Suppressor macrophage (primary cell): ENCODE data around the gene TVP23A.
"Not testable (repeated sequence)": the region's sequence is repeated elsewhere in the genome, so short reads cannot be mapped to it uniquely, and the experiment has no call there.

Source experiments
- DNase-seq, 4 experiments: peaks; one replicate each; pipeline ENCODE4 v3.0.0-alpha.2; 2020 to 2022

Gene TVP23A

GRCh38 chr16:10835281-10835931, 16.8 kb upstream of the TVP23A start:
- no peak for DNase-seq

GRCh38 chr16:10834766-10835165, 16.2 kb upstream of the TVP23A start:
- DNase-seq = no peak

- DNase-seq = no peak
These were observed 15.5 kb upstream of the TVP23A start for GRCh38 chr16:10834130-10834529.

GRCh38 chr16:10833271-10833670, 14.7 kb upstream of the TVP23A start:
- no peak for DNase-seq

GRCh38 chr16:10831894-10832886, 13.6 kb upstream of the TVP23A start:
- peak; percentile 68 to 88 (median 75) for DNase-seq

- not testable (repeated sequence) for DNase-seq
These were observed 11.6 kb upstream of the TVP23A start for GRCh38 chr16:10830240-10830639.

- DNase-seq = not testable (repeated sequence)
These were observed 10.9 kb upstream of the TVP23A start for GRCh38 chr16:10829390-10830098.

- peak; percentile 95 to 98 (median 97) for DNase-seq
These were observed 10.3 kb upstream of the TVP23A start for GRCh38 chr16:10828851-10829366.

GRCh38 chr16:10827691-10828341, 9.2 kb upstream of the TVP23A start:
- DNase-seq = no peak

GRCh38 chr16:10824111-10824893, 5.7 kb upstream of the TVP23A start:
- no peak for DNase-seq

- DNase-seq = no peak
These were observed 4.1 kb upstream of the TVP23A start for GRCh38 chr16:10822702-10823101.

- no peak for DNase-seq
These were observed 2.0 kb upstream of the TVP23A start for GRCh38 chr16:10820546-10820945.

GRCh38 chr16:10817514-10817913, 1.1 kb downstream of the TVP23A start:
- no peak for DNase-seq

GRCh38 chr16:10813099-10813455, 5.5 kb downstream of the TVP23A start:
- no peak for DNase-seq

- peak in 2 of 4 experiments; percentile 21 to 30 for DNase-seq
These were observed 6.1 kb downstream of the TVP23A start for GRCh38 chr16:10812312-10813098.

GRCh38 chr16:10809706-10810105, 8.9 kb downstream of the TVP23A start:
- DNase-seq = no peak

- no peak for DNase-seq
These were observed 9.7 kb downstream of the TVP23A start for GRCh38 chr16:10808850-10809249.

- no peak for DNase-seq
These were observed 10.4 kb downstream of the TVP23A start for GRCh38 chr16:10808218-10808617.

GRCh38 chr16:10806698-10807097, 11.9 kb downstream of the TVP23A start:
- peak; percentile 54 to 88 (median 71) for DNase-seq

- DNase-seq = no peak
These were observed 13.3 kb downstream of the TVP23A start for GRCh38 chr16:10805334-10805733.

- peak; percentile 33 to 70 (median 52) for DNase-seq
These were observed 18.9 kb downstream of the TVP23A start for GRCh38 chr16:10799736-10800135.
